ENCODE data around the gene CCNYL1. TPM values are rescaled to one million over a fixed set of nuclear protein-coding genes. Genes with fewer than 3 reads are reported as not detected.

The CCNYL1 gene
- total RNA-seq, 1 experiment from 2014 or later: 40.7 TPM

DNA sequence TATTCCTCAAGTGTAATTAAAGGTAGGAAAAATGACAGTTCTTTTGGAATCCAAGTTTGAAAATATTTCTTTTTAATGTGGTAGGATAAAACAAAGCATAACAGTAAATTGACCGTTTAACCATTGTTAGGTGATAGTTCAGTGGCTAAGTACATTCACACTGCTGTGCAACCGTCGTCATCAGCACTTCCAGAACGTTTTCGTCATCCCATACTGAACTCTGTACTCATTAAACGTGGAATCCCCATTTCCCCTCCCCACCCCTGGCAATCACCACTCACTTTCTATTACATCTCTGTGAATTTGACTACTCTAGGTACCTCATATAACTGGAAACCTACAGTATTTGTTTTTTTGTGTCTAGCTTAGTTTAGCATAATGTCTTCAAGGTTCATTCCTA, 91.2 kb downstream of the CCNYL1 start:
- H3K36me3 Mint-ChIP-seq (ENCODE audit: insufficient read depth, unreplicated experiment): peaks cover 6% of the 10 kb centered on the region
- no peak overlapping the region for H3K4me3 Mint-ChIP-seq (ENCODE audit: unreplicated experiment)
- peaks cover 26% of the 10 kb centered on the region for H3K4me1 Mint-ChIP-seq (ENCODE audit: low read depth, unreplicated experiment)
- no peaks in the 10 kb centered on the region for H3K27me3 ChIP-seq (replicated peaks; ENCODE audit: control insufficient read depth, insufficient read depth, low read length)
- ChIA-PET POLR2A (no interaction called here), CTCF (interaction anchor here (0.6 to 1.0 kb wide), 2 partner anchors 33 to 235 kb away, joined by 3 read pairs; no protein-coding TSS in a partner anchor)
- no peak overlapping the region for H3K27ac Mint-ChIP-seq (ENCODE audit: unreplicated experiment)
- intact Hi-C loops (cut with micrococcal nuclease; ENCODE audit: unreplicated experiment): no loop called here
- H3K27me3 Mint-ChIP-seq (ENCODE audit: insufficient read depth, unreplicated experiment): no peaks in the 10 kb centered on the region
- peaks cover 59% of the 10 kb centered on the region for H3K4me1 ChIP-seq
- no peak overlapping the region for H3K4me3 ChIP-seq (ENCODE audit: low read depth, low read length)
- no peaks in the 10 kb centered on the region for H3K36me3 ChIP-seq (ENCODE audit: control insufficient read depth, insufficient read depth, low read length)
- no peaks in the 10 kb centered on the region for H3K9me3 ChIP-seq
- TF ChIP-seq, protein P1, sequence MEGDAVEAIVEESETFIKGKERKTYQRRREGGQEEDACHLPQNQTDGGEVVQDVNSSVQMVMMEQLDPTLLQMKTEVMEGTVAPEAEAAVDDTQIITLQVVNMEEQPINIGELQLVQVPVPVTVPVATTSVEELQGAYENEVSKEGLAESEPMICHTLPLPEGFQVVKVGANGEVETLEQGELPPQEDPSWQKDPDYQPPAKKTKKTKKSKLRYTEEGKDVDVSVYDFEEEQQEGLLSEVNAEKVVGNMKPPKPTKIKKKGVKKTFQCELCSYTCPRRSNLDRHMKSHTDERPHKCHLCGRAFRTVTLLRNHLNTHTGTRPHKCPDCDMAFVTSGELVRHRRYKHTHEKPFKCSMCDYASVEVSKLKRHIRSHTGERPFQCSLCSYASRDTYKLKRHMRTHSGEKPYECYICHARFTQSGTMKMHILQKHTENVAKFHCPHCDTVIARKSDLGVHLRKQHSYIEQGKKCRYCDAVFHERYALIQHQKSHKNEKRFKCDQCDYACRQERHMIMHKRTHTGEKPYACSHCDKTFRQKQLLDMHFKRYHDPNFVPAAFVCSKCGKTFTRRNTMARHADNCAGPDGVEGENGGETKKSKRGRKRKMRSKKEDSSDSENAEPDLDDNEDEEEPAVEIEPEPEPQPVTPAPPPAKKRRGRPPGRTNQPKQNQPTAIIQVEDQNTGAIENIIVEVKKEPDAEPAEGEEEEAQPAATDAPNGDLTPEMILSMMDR (IDR thresholded peaks at IDR 0.05; ENCODE audit: insufficient read depth in 1 of 2, low read depth in 1 of 2, low read length in 1 of 2, severe bottlenecking in 1 of 2, unreplicated experiment in 1 of 2): no peak
- no TSS peak for BruUV-seq (replicated peaks)
- no peaks in the 10 kb centered on the region for H3K9me3 Mint-ChIP-seq (ENCODE audit: unreplicated experiment)
- no peak for DNase-seq

Other genes with a start within 250 kb of the CCNYL1 start
- 49.7 and 59.0 TPM in 2 replicates for gene CREB1, start 181.7 kb upstream of the CCNYL1 start, total RNA-seq (2022)
- 31.0 and 34.0 TPM in 2 replicates for gene METTL21A, start 86.2 kb upstream of the CCNYL1 start, total RNA-seq (2022)
- 59.1 and 61.4 TPM in 2 replicates for gene FZD5, start 58.3 kb downstream of the CCNYL1 start, total RNA-seq (2022)

All from Caco-2 (cell line).